HT-29 (cell line): Measurements from ENCODE around the gene LCOR. TPM values are rescaled to one million over a fixed set of nuclear protein-coding genes. Genes with fewer than 3 reads are reported as not detected.
A peak's percentile ranks its signal among the peaks of the same experiment; 100 is the strongest.

Source experiments
- DNase-seq: peaks from one replicate; pipeline ENCODE4 v3.0.0-alpha.2; 2015; ENCODE audit warnings: low spot score
- total RNA-seq: library from RNA; depleted of rRNA; stranded (reverse); fragments of >200 nt; shearing (Covaris generic); gene quantifications from 2 replicates; pipeline ENCODE4 v1.2.3, GENCODE V29; 2014

Gene LCOR
- total RNA-seq, 1 experiment from 2014 or later, result 20.2 TPM

- no peak for DNase-seq
Measured at GRCh38 chr10:96984541-96985131, 152.5 kb downstream of the LCOR start.

- DNase-seq, result no peak
Measured at GRCh38 chr10:96986200-96986856, 154.2 kb downstream of the LCOR start.

GRCh38 chr10:96987141-96987841 is 155.2 kb downstream of the LCOR start:
- no peak for DNase-seq

- DNase-seq, result no peak
Measured at GRCh38 chr10:96987842-96988175, 155.7 kb downstream of the LCOR start.

GRCh38 chr10:96988426-96988825 is 156.3 kb downstream of the LCOR start:
- no peak for DNase-seq

- no peak for DNase-seq
Measured at GRCh38 chr10:96991313-96991841, 159.3 kb downstream of the LCOR start.

- DNase-seq, result no peak
Measured at GRCh38 chr10:96992721-96993120, 160.6 kb downstream of the LCOR start.

- DNase-seq, result no peak
Measured at GRCh38 chr10:96995851-96996250, 163.8 kb downstream of the LCOR start.

GRCh38 chr10:96996275-96996965 is 164.3 kb downstream of the LCOR start:
- no peak for DNase-seq

- DNase-seq, result peak; percentile 83
Measured at GRCh38 chr10:96998329-96998888, 166.3 kb downstream of the LCOR start.

- no peak for DNase-seq
Measured at GRCh38 chr10:96999337-96999736, 167.2 kb downstream of the LCOR start.

- DNase-seq, result no peak
Measured at GRCh38 chr10:96999987-97000386, 167.9 kb downstream of the LCOR start.

- DNase-seq, result peak; percentile 19
Measured at GRCh38 chr10:97000487-97001182, 168.5 kb downstream of the LCOR start.

- DNase-seq, result no peak
Measured at GRCh38 chr10:97001183-97001991, 169.3 kb downstream of the LCOR start.

- DNase-seq, result no peak
Measured at GRCh38 chr10:97002670-97003069, 170.6 kb downstream of the LCOR start.

GRCh38 chr10:97003151-97003803 is 171.2 kb downstream of the LCOR start:
- no peak for DNase-seq

- no peak for DNase-seq
Measured at GRCh38 chr10:97003804-97004201, 171.7 kb downstream of the LCOR start.

GRCh38 chr10:97004591-97004990 is 172.5 kb downstream of the LCOR start:
- DNase-seq, result no peak

GRCh38 chr10:97005349-97005748 is 173.3 kb downstream of the LCOR start:
- no peak for DNase-seq

GRCh38 chr10:97006364-97006763 is 174.3 kb downstream of the LCOR start:
- DNase-seq, result no peak
